Neural cell (in vitro differentiated cells): ENCODE measurements around the gene CPPED1. TPM values are rescaled to one million over a fixed set of nuclear protein-coding genes. Genes with fewer than 3 reads are reported as not detected.

Experiments used
- H2AFZ ChIP-seq: fragments of 200-600, 300-800 bp; sonication (generic), shearing (Covaris generic); 2 replicates; pipeline ENCODE4 v1.6.0; 2014; ENCODE audit warnings: low read depth, mild to moderate bottlenecking, antibody characterized with exemption, low read length, moderate library complexity
- H3F3A ChIP-seq: fragments of 200-600 bp; shearing (Covaris generic); 2 replicates; pipeline ENCODE4 v1.6.1; 2016; ENCODE audit warnings: mild to moderate bottlenecking, moderate library complexity, mixed read lengths, antibody characterized with exemption, low read length; ENCODE audit not compliant: insufficient read depth, poor library complexity, severe bottlenecking
- H3K27ac ChIP-seq: fragments of 200-600, 300-800 bp; sonication (generic), shearing (Covaris generic); 2 replicates; pipeline ENCODE4 v1.5.1; 2014; ENCODE audit warnings: mild to moderate bottlenecking, low read length, moderate library complexity
- H3K27me3 ChIP-seq: fragments of 300-800, 200-600 bp; sonication (generic), shearing (Covaris generic); 2 replicates; pipeline ENCODE4 v1.6.0; 2014; ENCODE audit warnings: mild to moderate bottlenecking, low read depth, low read length, moderate library complexity; ENCODE audit not compliant: insufficient read depth
- H3K36me3 ChIP-seq: fragments of 300-800, 200-600 bp; sonication (generic), shearing (Covaris generic); 2 replicates; pipeline ENCODE4 v1.5.1; 2014; ENCODE audit warnings: mild to moderate bottlenecking, antibody characterized with exemption, low read length, moderate library complexity; ENCODE audit not compliant: insufficient read depth
- H3K4me2 ChIP-seq: fragments of 300-800, 200-600 bp; sonication (generic), shearing (Covaris generic); 2 replicates; pipeline ENCODE4 v1.6.0; 2014; ENCODE audit warnings: mild to moderate bottlenecking, low read length
- H3K4me3 ChIP-seq: fragments of 300-800, 200-600 bp; sonication (generic), shearing (Covaris generic); 2 replicates; pipeline ENCODE4 v1.5.1; 2014; ENCODE audit warnings: mild to moderate bottlenecking, low read length, moderate library complexity
- H3K79me2 ChIP-seq: fragments of 200-600 bp; shearing (Covaris generic); replicated peaks from 2 replicates; pipeline ENCODE4 v1.6.0; 2014; ENCODE audit warnings: mild to moderate bottlenecking, low read length, moderate library complexity; ENCODE audit not compliant: insufficient read depth
- H3K9ac ChIP-seq: fragments of 300-800, 200-600 bp; sonication (generic), shearing (Covaris generic); 2 replicates; pipeline ENCODE4 v1.6.1; 2016; ENCODE audit warnings: mild to moderate bottlenecking, low read length, mixed read lengths
- H3K9me2 ChIP-seq: fragments of 200-600 bp; shearing (Covaris generic); 2 replicates; pipeline ENCODE4 v1.6.1; 2016; ENCODE audit warnings: mild to moderate bottlenecking, low read length, mixed read lengths; ENCODE audit not compliant: insufficient read depth
- H3K9me3 ChIP-seq: fragments of 200-600, 300-800 bp; sonication (generic), shearing (Covaris generic); 2 replicates; pipeline ENCODE4 v1.6.1; 2016; ENCODE audit warnings: mild to moderate bottlenecking, mixed run types, low read length, moderate library complexity, mixed read lengths
- H4K20me1 ChIP-seq: fragments of 200-600 bp; shearing (Covaris generic); 2 replicates; pipeline ENCODE4 v1.6.1; 2016; ENCODE audit warnings: mild to moderate bottlenecking, mixed run types; ENCODE audit not compliant: insufficient read depth
- CTCF ChIP-seq: fragments of 450-650 bp; IDR thresholded peaks from 2 replicates; pipeline ENCODE4 v1.5.1; 2014; ENCODE audit warnings: antibody characterized with exemption, mild to moderate bottlenecking, moderate library complexity; ENCODE audit not compliant: poor library complexity, severe bottlenecking
- EP300 ChIP-seq: fragments of 450-650 bp; conservative IDR thresholded peaks from 2 replicates; pipeline ENCODE4 v1.6.1; 2014; ENCODE audit warnings: antibody characterized with exemption, mild to moderate bottlenecking, moderate library complexity; ENCODE audit not compliant: poor library complexity, severe bottlenecking
- EZH2 ChIP-seq: fragments of 200-600, 300-800 bp; shearing (Covaris generic), sonication (generic); IDR thresholded peaks from 2 replicates; pipeline ENCODE4 v1.6.1; 2014; ENCODE audit warnings: antibody characterized with exemption, low read length, borderline replicate concordance, mild to moderate bottlenecking; ENCODE audit not compliant: insufficient read depth, poor library complexity, severe bottlenecking
- MXI1 ChIP-seq: fragments of 450-650 bp; conservative IDR thresholded peaks from 2 replicates; pipeline ENCODE4 v1.6.1; 2014; ENCODE audit warnings: antibody characterized with exemption, mild to moderate bottlenecking; ENCODE audit not compliant: poor library complexity, severe bottlenecking
- POLR2AphosphoS5 ChIP-seq: IDR thresholded peaks from 2 replicates; pipeline ENCODE4 v1.6.1; 2012
- RAD21 ChIP-seq: fragments of 450-650 bp; conservative IDR thresholded peaks from 2 replicates; pipeline ENCODE4 v1.6.1; 2014; ENCODE audit warnings: antibody characterized with exemption, mild to moderate bottlenecking, moderate library complexity
- REST ChIP-seq: IDR thresholded peaks from 2 replicates; pipeline ENCODE4 v1.6.1; 2012; ENCODE audit warnings: borderline replicate concordance
- SMC3 ChIP-seq: fragments of 450-650 bp; conservative IDR thresholded peaks from 2 replicates; pipeline ENCODE4 v1.6.1; 2014; ENCODE audit warnings: antibody characterized with exemption, mild to moderate bottlenecking, moderate library complexity; ENCODE audit not compliant: poor library complexity
- TAF1 ChIP-seq: IDR thresholded peaks from 2 replicates; pipeline ENCODE4 v1.6.1; 2012; ENCODE audit warnings: low read depth
- polyA plus RNA-seq: library from polyadenylated mRNA; depleted of rRNA; stranded (reverse); fragments of >200 nt; gene quantifications from 2 replicates; pipeline ENCODE4 v1.2.3, GENCODE V29; 2014

Gene CPPED1
- polyA plus RNA-seq, 1 donor from 2014 or later, result 2.5 TPM

- Histone ChIP-seq H3K27ac (no peak overlapping the region), H3K9me2 (no peaks in the 10 kb centered on the region), H3K36me3 (no peaks in the 10 kb centered on the region), H3K27me3 (no peaks in the 10 kb centered on the region), H3K4me3 (no peak overlapping the region), H3K9ac (no peak overlapping the region), H3K4me2 (no peak overlapping the region), H4K20me1 (no peaks in the 10 kb centered on the region), H3F3A (no peaks in the 10 kb centered on the region), H3K9me3 (peaks cover 4% of the 10 kb centered on the region), H2AFZ (no peak overlapping the region), H3K79me2 (no peaks in the 10 kb centered on the region)
- TF ChIP-seq EP300, result no peak
- no peak for TF ChIP-seq POLR2AphosphoS5
- no peak for TF ChIP-seq SMC3
- TF ChIP-seq TAF1, result no peak
- TF ChIP-seq REST, result no peak
- no peak for TF ChIP-seq CTCF
- no peak for TF ChIP-seq EZH2
- TF ChIP-seq MXI1, result no peak
- TF ChIP-seq RAD21, result no peak
Measured at GRCh38 chr16:12652924-12653323, 150.8 kb downstream of the CPPED1 start.

GRCh38 chr16:12651765-12652512 is 151.7 kb downstream of the CPPED1 start:
- Histone ChIP-seq H4K20me1 (no peaks in the 10 kb centered on the region), H3K27ac (no peak overlapping the region), H3K9me2 (no peaks in the 10 kb centered on the region), H3F3A (no peaks in the 10 kb centered on the region), H3K79me2 (no peaks in the 10 kb centered on the region), H3K4me3 (no peak overlapping the region), H3K27me3 (no peaks in the 10 kb centered on the region), H2AFZ (no peak overlapping the region), H3K36me3 (no peaks in the 10 kb centered on the region), H3K9me3 (peaks cover 3% of the 10 kb centered on the region), H3K4me2 (no peak overlapping the region), H3K9ac (no peak overlapping the region)
- TF ChIP-seq REST, result no peak
- no peak for TF ChIP-seq POLR2AphosphoS5
- no peak for TF ChIP-seq TAF1
- TF ChIP-seq RAD21, result no peak
- no peak for TF ChIP-seq EP300
- TF ChIP-seq CTCF, result no peak
- TF ChIP-seq MXI1, result no peak
- TF ChIP-seq SMC3, result no peak
- no peak for TF ChIP-seq EZH2
